CD14-positive monocyte (primary cell): ENCODE results near the gene TARS1. TPM values are rescaled to one million over a fixed set of nuclear protein-coding genes. Genes with fewer than 3 reads are reported as not detected.
A peak's percentile ranks its signal among the peaks of the same experiment; 100 is the strongest.

ENCODE experiments used
- DNase-seq, 3 donors: peaks; one replicate each; pipeline ENCODE4 v3.0.0-alpha.2; 2011 to 2022
- H2AFZ ChIP-seq: 2 replicates; pipeline ENCODE4 v1.6.0; 2012; ENCODE audit warnings: mild to moderate bottlenecking, low read depth, low read length, inconsistent platforms; ENCODE audit not compliant: insufficient read depth, poor library complexity, severe bottlenecking
- H3K27ac ChIP-seq, 2 donors: 1 replicate in 1 of 2; 2 replicates in 1 of 2; pipeline ENCODE4 v1.5.1; 2012 to 2013; ENCODE audit warnings: low read length in 2 of 2, control low read depth in 1 of 2, inconsistent platforms in 1 of 2, low read depth in 1 of 2, mild to moderate bottlenecking in 1 of 2
- H3K27me3 ChIP-seq, 2 donors: one replicate each; pipeline versions ENCODE4 v1.6.0 to v1.6.1; 2011 to 2013; ENCODE audit warnings: low read length in 2 of 2; ENCODE audit not compliant: control insufficient read depth in 2 of 2, insufficient read depth in 2 of 2
- H3K36me3 ChIP-seq, 2 donors: replicated peaks in 1 of 2; 1 replicate in 1 of 2; 2 replicates in 1 of 2; pipeline versions ENCODE4 v1.5.1 to v1.6.1; 2012 to 2013; ENCODE audit warnings: low read length in 2 of 2, control low read depth in 1 of 2, inconsistent platforms in 1 of 2, mild to moderate bottlenecking in 1 of 2; ENCODE audit not compliant: insufficient read depth in 2 of 2, control insufficient read depth in 1 of 2
- H3K4me1 ChIP-seq, 2 donors: 1 replicate in 1 of 2; 2 replicates in 1 of 2; pipeline versions ENCODE4 v1.5.1 to v1.6.1; 2012 to 2013; ENCODE audit warnings: low read length in 2 of 2, control low read depth in 1 of 2, inconsistent platforms in 1 of 2, mild to moderate bottlenecking in 1 of 2, moderate library complexity in 1 of 2; ENCODE audit not compliant: insufficient read depth in 2 of 2, control insufficient read depth in 1 of 2
- H3K4me2 ChIP-seq: replicated peaks from 2 replicates; pipeline ENCODE3; 2012; ENCODE audit warnings: low read length, moderate library complexity, mild to moderate bottlenecking; ENCODE audit not compliant: poor library complexity, severe bottlenecking; ENCODE audit errors: extremely low read depth
- H3K4me3 ChIP-seq, 3 experiments: fragments of 200-600 bp in 1 of 3; sonication (generic) in 1 of 3; replicated peaks in 1 of 3; 1 replicate in 2 of 3; 2 replicates in 1 of 3; pipeline ENCODE4 v1.5.1; 2011 to 2013; ENCODE audit warnings: low read length in 3 of 3, mild to moderate bottlenecking in 3 of 3, control low read depth in 2 of 3, low read depth in 2 of 3, inconsistent platforms in 1 of 3, moderate library complexity in 1 of 3
- H3K79me2 ChIP-seq: 2 replicates; pipeline ENCODE4 v1.6.0; 2012; ENCODE audit warnings: mild to moderate bottlenecking, control low read depth, inconsistent platforms, low read length, moderate library complexity; ENCODE audit not compliant: insufficient read depth
- H3K9ac ChIP-seq: 2 replicates; pipeline ENCODE4 v1.6.0; 2017; ENCODE audit warnings: low read length, mild to moderate bottlenecking; ENCODE audit not compliant: insufficient read depth, poor library complexity, severe bottlenecking
- H3K9me3 ChIP-seq, 2 donors: replicated peaks in 1 of 2; 1 replicate in 1 of 2; 2 replicates in 1 of 2; pipeline versions ENCODE4 v1.5.1 to v1.6.1; 2012 to 2013; ENCODE audit warnings: low read length in 2 of 2, control low read depth in 1 of 2; ENCODE audit not compliant: control insufficient read depth in 1 of 2, insufficient read depth in 1 of 2
- H4K20me1 ChIP-seq: 2 replicates; pipeline ENCODE4 v1.6.0; 2012; ENCODE audit warnings: mild to moderate bottlenecking, low read length, control low read depth, moderate library complexity; ENCODE audit not compliant: insufficient read depth
- H3K27ac Mint-ChIP-seq, 7 donors: one replicate each; pipeline ENCODE4 v1.8.0; 2020; ENCODE audit warnings: mild to moderate bottlenecking in 7 of 7, mixed read lengths in 7 of 7, moderate library complexity in 6 of 7, inconsistent platforms in 2 of 7
- H3K27me3 Mint-ChIP-seq, 3 donors: one replicate each; pipeline ENCODE4 v1.8.0; 2021 to 2022; ENCODE audit warnings: low read depth in 3 of 3, mild to moderate bottlenecking in 3 of 3, mixed read lengths in 3 of 3, moderate library complexity in 3 of 3, inconsistent platforms in 1 of 3
- H3K36me3 Mint-ChIP-seq, 2 donors: one replicate each; pipeline ENCODE4 v1.8.0; 2020; ENCODE audit warnings: mixed read lengths in 2 of 2, inconsistent platforms in 1 of 2, mild to moderate bottlenecking in 1 of 2
- H3K4me1 Mint-ChIP-seq: one replicate; pipeline ENCODE4 v1.8.0; 2020; ENCODE audit warnings: mild to moderate bottlenecking, mixed read lengths
- H3K4me3 Mint-ChIP-seq, 2 donors: one replicate each; pipeline ENCODE4 v1.8.0; 2020; ENCODE audit warnings: mild to moderate bottlenecking in 2 of 2, mixed read lengths in 2 of 2, moderate library complexity in 1 of 2
- H3K9me3 Mint-ChIP-seq, 7 donors: one replicate each; pipeline ENCODE4 v1.8.0; 2020 to 2022; ENCODE audit warnings: mixed read lengths in 7 of 7, mild to moderate bottlenecking in 6 of 7, moderate library complexity in 6 of 7, inconsistent platforms in 2 of 7
- CTCF ChIP-seq: fragments of 200-600 bp; IDR thresholded peaks from one replicate; pipeline ENCODE4 v1.8.0; 2022; ENCODE audit warnings: antibody characterized with exemption, mild to moderate bottlenecking
- WGBS: methylation state at CpG from one replicate; pipeline ENCODE4 v1.1.5; 2013; ENCODE audit warnings: missing lambda C conversion rate; ENCODE audit not compliant: insufficient coverage; 5-methylcytosine and 5-hydroxymethylcytosine counted together
- intact Hi-C, 2 donors: fragments of 100-400 bp; cut with micrococcal nuclease; formaldehyde crosslinking; loops; one replicate each; pipeline versions ENCODE4 v1.15.0 to v1.15.1; 2023
- polyA plus RNA-seq, 3 donors: library from polyadenylated mRNA; depleted of rRNA in 1 of 3; unstranded in 2 of 3; stranded (reverse) in 1 of 3; fragments of 300-500 nt in 2 of 3; fragments of >200 nt in 1 of 3; fragmentation: Illumina TruSeq in 2 of 3; gene quantifications; 1 replicate in 2 of 3; 2 replicates in 1 of 3; pipeline ENCODE4 v1.2.3, GENCODE V29; 2012 to 2021

Gene TARS1
- polyA plus RNA-seq, 3 donors, result 10.6 to 47.8 (median 39.8) TPM

GRCh38 chr5:33474931-33475499 lies 34.2 kb downstream of the TARS1 start:
- no peak overlapping the region for H3K27ac Mint-ChIP-seq
- intact Hi-C loops, result no loop called here

GRCh38 chr5:33475706-33476105 lies 34.9 kb downstream of the TARS1 start:
- WGBS, result no CpG with 5 or more reads among the region's 5 CpGs
- peaks cover 49 to 65% of the 10 kb centered on the region in 2 donors for H3K36me3 Mint-ChIP-seq
- Histone ChIP-seq H3K9me3 (peaks cover 13 to 20% of the 10 kb centered on the region in 2 donors), H3K27me3 (no peaks in the 10 kb centered on the region), H2AFZ (no peak overlapping the region), H3K27ac (peak overlapping the region in 1 of 2 donors; percentile 43), H3K79me2 (no peaks in the 10 kb centered on the region), H3K4me2 (no peak overlapping the region), H3K4me3 (no peak overlapping the region), H3K9ac (no peak overlapping the region), H3K4me1 (peaks cover 5 to 9% of the 10 kb centered on the region in 2 donors), H4K20me1 (no peaks in the 10 kb centered on the region), H3K36me3 (peaks cover 5 to 42% of the 10 kb centered on the region in 2 donors)
- H3K4me3 Mint-ChIP-seq, result no peak overlapping the region
- no peak for TF ChIP-seq CTCF
- peaks cover 12% of the 10 kb centered on the region for H3K4me1 Mint-ChIP-seq
- intact Hi-C loops, result no loop called here
- H3K9me3 Mint-ChIP-seq, result peaks cover 14 to 25% (median 25%) of the 10 kb centered on the region in 7 donors
- peak; percentile 3 to 25 (median 11) for DNase-seq
- H3K27me3 Mint-ChIP-seq, result no peaks in the 10 kb centered on the region
- H3K27ac Mint-ChIP-seq, result peak overlapping the region in 3 of 7 donors; percentile 48 to 70 (median 63)

More at GRCh38 chr5:33474931-33475499, 34.2 kb downstream of the TARS1 start:
- H3K9ac ChIP-seq, result no peak overlapping the region
- Mint-ChIP-seq H3K9me3 (peaks cover 14 to 25% (median 25%) of the 10 kb centered on the region in 7 donors), H3K4me3 (no peak overlapping the region), H3K36me3 (peaks cover 56 to 68% of the 10 kb centered on the region in 2 donors), H3K4me1 (peaks cover 17% of the 10 kb centered on the region), H3K27me3 (no peaks in the 10 kb centered on the region)
- peaks cover 7 to 12% of the 10 kb centered on the region in 2 donors for H3K4me1 ChIP-seq
- TF ChIP-seq CTCF, result no peak
- no peak overlapping the region for H3K4me2 ChIP-seq
- no peak for DNase-seq
- no peaks in the 10 kb centered on the region for H3K27me3 ChIP-seq
- no peak overlapping the region for H2AFZ ChIP-seq
- peaks cover 7 to 48% of the 10 kb centered on the region in 2 donors for H3K36me3 ChIP-seq
- H4K20me1 ChIP-seq, result no peaks in the 10 kb centered on the region
- no peaks in the 10 kb centered on the region for H3K79me2 ChIP-seq
- no peak overlapping the region for H3K4me3 ChIP-seq
- peaks cover 13 to 20% of the 10 kb centered on the region in 2 donors for H3K9me3 ChIP-seq
- WGBS, result 100% methylated on average over 2 of the region's 3 CpGs
- H3K27ac ChIP-seq, result peak overlapping the region in 1 of 2 donors; percentile 43
